Activated T-cell treated with anti-CD3 and anti-CD28 coated beads for 48 hours (primary cell): Measurements from ENCODE around the gene GSTM4.
"Not testable (repeated sequence)": the region's sequence is repeated elsewhere in the genome, so short reads cannot be mapped to it uniquely, and the experiment has no call there.

Experiments
- DNase-seq: peaks from one replicate; pipeline ENCODE4 v3.0.0-alpha.2; 2020; ENCODE audit warnings: low read depth

The GSTM4 gene

DNA sequence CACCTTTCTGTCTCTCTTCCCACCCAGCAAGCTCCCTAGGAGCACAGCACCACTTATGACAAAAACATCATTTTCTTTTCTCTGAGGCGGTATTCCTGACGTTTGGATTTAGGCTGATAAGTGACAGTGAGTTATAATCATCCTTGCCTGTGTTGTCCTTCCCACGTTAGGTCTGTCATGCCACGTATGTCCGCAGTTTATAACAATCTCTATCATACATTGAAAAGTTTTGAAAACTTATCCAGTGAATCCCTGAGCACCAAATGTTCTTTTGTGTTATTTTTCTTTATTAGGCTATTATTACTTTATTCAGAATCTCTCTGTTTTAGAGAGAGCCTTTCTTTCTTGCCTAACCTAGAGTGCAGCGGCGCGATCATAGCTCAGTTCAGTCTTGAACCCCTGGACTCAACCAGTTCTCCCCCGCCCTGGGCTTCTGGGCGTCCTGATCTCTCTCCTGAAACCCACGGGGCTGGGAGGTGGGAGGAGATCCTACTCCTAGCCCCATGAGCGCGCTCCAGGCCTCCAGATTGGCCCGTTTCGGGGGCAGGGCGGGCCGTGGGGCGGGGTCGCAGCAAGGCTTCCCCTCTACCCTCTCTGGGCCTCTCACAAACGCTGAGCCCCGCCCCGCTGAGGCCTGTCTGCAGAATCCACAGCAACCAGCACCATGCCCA is 11.7 kb downstream of the GSTM4 start, which contains the start of gene GSTM2:
GSTM2 (plus strand) TSS at position 606 of the 671 bp plus-strand sequence; CDS start at position 665, 59 bp downstream.
- DNase-seq = peak; percentile 82

- DNase-seq = no peak
Measured at GRCh38 chr1:109668123-109668775, 12.3 kb downstream of the GSTM4 start.

GRCh38 chr1:109669246-109669948 is 13.5 kb downstream of the GSTM4 start:
- no peak for DNase-seq

- DNase-seq = not testable (repeated sequence)
Measured at GRCh38 chr1:109669949-109670302, 14.0 kb downstream of the GSTM4 start.

- DNase-seq = no peak
Measured at GRCh38 chr1:109671067-109671466, 15.2 kb downstream of the GSTM4 start.

DNA sequence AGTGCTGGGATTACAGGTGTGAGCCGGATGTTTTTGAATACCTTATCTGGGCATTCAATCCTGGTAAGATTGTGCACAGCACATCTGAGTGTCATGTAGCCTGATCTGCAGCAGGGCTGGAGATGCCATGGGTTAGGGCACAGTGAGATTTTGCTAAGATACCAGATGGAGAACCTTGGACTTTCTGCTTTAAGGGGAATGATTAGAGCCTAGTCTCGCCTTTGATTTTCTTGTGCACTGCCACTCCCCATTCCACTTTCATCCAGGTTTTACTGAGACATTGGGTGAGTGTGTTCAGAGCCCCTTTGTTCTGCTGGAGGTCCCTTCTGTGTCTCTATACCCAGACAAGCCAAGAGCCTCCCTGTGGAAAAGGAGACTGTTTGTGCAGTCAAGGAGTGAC is 18.0 kb downstream of the GSTM4 start:
- not testable (repeated sequence) for DNase-seq

GRCh38 chr1:109676683-109677381 is 20.9 kb downstream of the GSTM4 start:
- not testable (repeated sequence) for DNase-seq

DNA sequence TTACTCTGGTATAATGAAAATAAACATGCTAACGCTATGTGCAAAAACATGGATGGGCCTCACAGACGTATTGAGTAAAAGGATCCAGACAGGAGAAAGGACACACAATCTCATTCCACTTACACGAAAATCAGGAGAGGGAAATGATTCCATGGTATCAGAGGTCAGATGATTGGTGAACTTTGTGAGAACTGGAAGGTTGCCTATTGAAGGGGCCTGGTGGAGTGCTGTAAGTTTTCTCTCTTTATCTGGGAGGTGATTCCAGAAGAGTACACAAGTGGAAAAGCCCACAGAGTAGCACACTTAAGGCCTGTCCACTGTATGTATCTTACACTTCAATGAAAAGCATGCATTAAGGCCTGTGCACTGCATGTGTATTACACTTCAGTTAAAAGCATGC is 21.6 kb downstream of the GSTM4 start:
- no peak for DNase-seq

DNA sequence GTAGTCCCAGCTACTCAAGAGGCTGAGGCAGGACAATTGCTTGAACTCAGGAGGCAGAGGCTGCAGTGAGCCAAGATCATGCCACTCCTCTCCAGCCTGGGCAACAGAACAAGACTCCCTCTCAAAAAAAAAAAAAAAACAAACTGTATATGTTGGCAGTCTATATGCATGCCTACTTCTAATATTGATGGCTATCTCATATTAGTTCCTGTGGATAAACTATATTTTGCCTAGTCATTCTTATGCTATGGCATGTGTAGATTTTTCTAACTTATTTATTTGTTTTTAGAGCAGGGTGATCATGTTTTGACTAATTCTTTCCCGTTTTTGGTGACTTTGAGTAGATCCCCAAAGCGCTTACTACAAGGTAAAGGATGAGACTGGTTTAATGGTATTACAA is 22.7 kb downstream of the GSTM4 start:
- DNase-seq = not testable (repeated sequence)

DNA sequence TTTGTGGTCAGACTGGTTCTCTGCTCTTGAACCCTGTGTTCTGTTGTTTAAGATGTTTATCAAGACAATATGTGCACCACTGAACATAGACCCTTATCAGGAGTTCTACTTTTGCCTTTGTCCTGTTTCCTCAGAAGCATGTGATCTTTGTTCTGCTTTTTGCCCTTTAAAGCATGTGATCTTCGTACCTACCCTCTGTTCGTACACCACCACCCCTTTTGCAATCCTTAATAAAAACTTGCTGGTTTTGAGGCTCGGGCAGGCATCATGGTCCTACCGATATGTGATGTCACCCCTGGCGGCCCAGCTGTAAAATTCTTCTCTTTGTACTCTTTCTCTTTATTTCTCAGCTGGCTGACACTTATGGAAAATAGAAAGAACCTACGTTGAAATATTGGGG is 28.9 kb downstream of the GSTM4 start:
- not testable (repeated sequence) for DNase-seq

GRCh38 chr1:109685399-109685798 is 29.5 kb downstream of the GSTM4 start:
- not testable (repeated sequence) for DNase-seq

DNA sequence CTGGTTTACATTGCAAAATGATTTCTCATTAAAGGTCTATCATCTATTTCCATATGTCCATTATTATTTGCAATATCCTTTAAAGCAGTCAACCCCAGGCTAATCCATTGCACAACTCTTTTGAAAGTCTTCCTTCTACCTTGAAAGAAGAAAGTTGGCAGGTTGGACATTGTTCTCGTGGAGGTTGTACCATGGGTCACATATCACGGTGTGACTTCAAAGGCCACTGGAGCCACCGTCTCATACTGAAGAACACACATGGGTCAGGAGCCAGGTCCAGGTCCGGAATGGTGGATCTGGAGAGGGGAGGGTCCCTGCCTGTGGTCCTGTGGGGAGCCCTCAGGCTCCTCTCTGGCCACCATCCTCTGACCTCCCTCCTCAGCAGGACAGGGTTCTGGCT is 30.0 kb downstream of the GSTM4 start:
- not testable (repeated sequence) for DNase-seq

GRCh38 chr1:109687109-109687508 is 31.2 kb downstream of the GSTM4 start:
- DNase-seq = not testable (repeated sequence)

DNA sequence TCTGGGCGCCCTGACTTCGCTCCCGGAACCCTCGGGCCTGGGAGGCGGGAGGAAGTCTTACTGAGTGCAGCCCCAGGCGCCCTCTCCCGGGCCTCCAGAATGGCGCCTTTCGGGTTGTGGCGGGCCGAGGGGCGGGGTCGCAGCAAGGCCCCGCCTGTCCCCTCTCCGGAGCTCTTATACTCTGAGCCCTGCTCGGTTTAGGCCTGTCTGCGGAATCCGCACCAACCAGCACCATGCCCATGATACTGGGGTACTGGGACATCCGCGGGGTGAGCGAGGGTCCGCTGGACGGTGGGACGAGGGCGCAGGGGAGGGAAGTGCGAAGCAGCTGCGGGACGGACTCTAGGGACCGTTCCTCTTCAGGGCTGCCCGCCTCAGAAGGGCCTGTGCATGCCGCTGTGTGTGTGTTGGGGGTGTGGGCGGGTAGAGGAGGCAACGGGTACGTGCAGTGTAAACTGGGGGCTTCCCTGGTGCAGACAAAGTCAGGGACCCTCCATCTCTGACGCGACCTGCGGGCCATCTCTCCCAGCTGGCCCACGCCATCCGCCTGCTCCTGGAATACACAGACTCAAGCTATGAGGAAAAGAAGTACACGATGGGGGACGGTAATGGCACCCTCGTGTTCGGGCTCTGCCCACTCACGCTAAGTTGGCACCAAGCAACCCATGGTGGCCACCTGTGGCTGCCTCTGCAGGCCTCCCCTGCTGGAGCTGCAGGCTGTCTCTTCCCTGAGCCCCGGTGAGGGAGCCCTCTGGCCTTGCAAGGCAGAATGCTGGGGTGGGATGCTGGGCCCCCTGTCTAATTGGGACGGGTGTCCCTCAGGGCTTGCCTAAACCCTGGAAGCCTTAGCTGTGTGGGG is 32.0 kb downstream of the GSTM4 start, which contains the start of gene GSTM1:
GSTM1 (plus strand) TSS at position 177 of the 859 bp plus-strand sequence; CDS start at position 234, 57 bp downstream.
- no peak for DNase-seq

DNA sequence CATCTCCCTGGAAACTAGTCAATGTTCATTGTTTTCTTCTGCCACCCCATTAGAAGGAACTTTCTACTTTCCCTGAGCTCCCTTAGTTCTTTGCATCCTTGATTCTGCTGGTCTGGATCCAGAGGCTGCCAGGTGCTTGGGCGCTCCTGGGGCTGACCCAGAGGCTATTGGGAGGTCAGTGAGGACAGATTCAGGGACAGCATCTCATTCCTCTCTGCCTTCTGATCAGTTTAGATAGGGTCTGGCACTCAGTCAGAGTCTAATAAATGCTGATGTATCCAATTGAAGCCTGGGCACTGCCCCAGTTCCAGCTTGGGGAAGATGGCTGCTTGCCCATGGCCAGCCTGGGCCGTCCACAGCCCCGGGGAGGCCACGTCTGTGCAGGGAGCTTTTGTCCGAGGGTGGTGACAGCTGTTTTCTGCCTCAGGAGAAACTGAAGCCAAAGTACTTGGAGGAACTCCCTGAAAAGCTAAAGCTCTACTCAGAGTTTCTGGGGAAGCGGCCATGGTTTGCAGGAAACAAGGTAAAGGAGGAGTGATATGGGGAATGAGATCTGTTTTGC is 34.0 kb downstream of the GSTM4 start:
- DNase-seq = no peak

GRCh38 chr1:109691759-109692158 is 35.9 kb downstream of the GSTM4 start:
- DNase-seq = no peak

GRCh38 chr1:109694400-109694799 is 38.5 kb downstream of the GSTM4 start:
- DNase-seq = not testable (repeated sequence)

DNA sequence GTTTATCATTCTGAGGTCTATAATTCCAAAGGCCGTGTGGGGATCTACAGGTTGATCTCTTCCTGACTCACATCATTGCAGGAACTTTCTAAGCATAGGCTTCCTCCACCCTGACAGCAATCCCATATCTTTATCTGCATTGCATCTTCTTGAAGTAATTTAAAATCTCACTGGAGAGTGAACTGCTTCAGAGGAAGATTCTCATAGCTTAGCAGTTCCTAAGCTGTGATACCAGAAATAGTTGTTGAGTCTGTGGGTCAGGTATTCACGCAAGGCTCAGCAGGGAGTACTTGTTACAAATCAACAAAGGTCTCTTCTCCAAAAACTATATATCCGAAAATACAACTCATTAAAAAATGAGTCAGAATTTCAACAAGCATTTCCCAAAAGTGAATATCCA is 39.2 kb downstream of the GSTM4 start:
- DNase-seq = not testable (repeated sequence)

- no peak for DNase-seq
Measured at GRCh38 chr1:109697066-109697465, 41.2 kb downstream of the GSTM4 start.

DNA sequence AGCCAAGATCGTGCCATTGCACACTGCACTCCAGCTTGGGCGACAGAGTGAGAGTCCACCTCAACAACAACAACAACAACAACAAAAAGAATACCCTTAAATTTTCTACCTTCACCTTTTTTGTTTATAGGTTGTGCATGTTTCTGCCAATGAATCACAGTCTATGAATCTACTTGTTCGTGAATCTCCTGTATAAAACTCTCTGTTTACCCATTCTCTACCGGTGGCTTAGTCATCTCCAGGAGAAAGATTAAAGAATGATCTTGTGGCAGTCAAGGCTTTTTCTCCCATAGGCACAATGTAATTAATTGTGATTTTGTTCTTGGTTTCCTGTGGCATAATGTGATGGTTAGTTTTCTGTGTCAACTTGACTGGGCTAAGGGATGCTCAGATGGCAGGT is 42.0 kb downstream of the GSTM4 start:
- not testable (repeated sequence) for DNase-seq

DNA sequence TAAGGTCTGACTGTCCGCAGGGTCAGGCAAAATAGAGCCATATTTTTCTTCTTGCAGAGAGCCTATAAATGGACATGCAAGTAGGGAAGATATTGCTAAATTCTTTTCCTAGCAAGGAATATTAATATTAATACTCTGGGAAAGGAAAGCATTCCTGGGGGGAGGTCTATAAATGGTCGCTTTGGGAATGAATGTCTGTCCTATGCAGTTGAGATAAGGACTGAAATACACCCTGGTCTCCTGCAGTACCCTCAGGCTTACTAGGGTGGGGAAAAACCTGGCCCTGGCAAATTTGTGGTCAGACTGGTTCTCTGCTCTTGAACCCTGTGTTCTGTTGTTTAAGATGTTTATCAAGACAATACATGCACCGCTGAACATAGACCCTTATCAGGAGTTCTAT is 47.0 kb downstream of the GSTM4 start:
- not testable (repeated sequence) for DNase-seq
